Mucosa of descending colon (tissue), 3 donors: ENCODE data around the gene EPB41L1. TPM values are rescaled to one million over a fixed set of nuclear protein-coding genes. Genes with fewer than 3 reads are reported as not detected.

ENCODE experiments used
- ATAC-seq: fragments of 200-7000 bp; cut with Tn5 transposase; one replicate; pipeline ENCODE4 v1.9.1; 2020; ENCODE audit warnings: mild to moderate bottlenecking, moderate library complexity
- DNase-seq, 3 donors: peaks; one replicate each; pipeline ENCODE4 v3.0.0-alpha.2; 2020
- H3K36me3 ChIP-seq: fragments of 200-600 bp; one replicate; pipeline ENCODE4 v1.8.0; 2021; ENCODE audit warnings: low read depth, mild to moderate bottlenecking
- H3K4me1 ChIP-seq: fragments of 200-600 bp; one replicate; pipeline ENCODE4 v1.8.0; 2021; ENCODE audit warnings: low read depth, mild to moderate bottlenecking
- H3K4me3 ChIP-seq: fragments of 200-600 bp; one replicate; pipeline ENCODE4 v1.8.0; 2021; ENCODE audit warnings: mild to moderate bottlenecking
- H3K9me3 ChIP-seq: fragments of 200-600 bp; one replicate; pipeline ENCODE4 v1.8.0; 2021; ENCODE audit warnings: mild to moderate bottlenecking
- intact Hi-C, 2 donors: fragments of 100-400 bp; cut with DNase I in 1 of 2; cut with micrococcal nuclease in 1 of 2; formaldehyde crosslinking; loops; one replicate each; pipeline versions ENCODE4 v1.11.0 to v1.11.1; 2022; cut with DNase I, micrococcal nuclease
- total RNA-seq, 3 donors: library from RNA; stranded (reverse); fragmentation: NEBNext Ultra II Directional in 2 of 3; extraction: Animal tissue kit (Norgen Biotek cat#: 25700) in 2 of 3; gene quantifications; one replicate each; pipeline versions ENCODE4 v1.2.1 to v1.2.4, GENCODE V29; 2021 to 2023
- TF ChIP-seq, protein P1 (sequence below): fragments of 200-600 bp; IDR thresholded peaks from one replicate; pipeline ENCODE4 v1.8.0; 2022; ENCODE audit warnings: antibody characterized with exemption, mild to moderate bottlenecking
- donor health status: DM: no; HTN: no; CAD: no; lungs with moderate emphysema.
- donor health status: DM: no; HTN: no; CAD: no.
- donor health status: DM: no; HTN: yes; CAD: no.

The EPB41L1 gene
- total RNA-seq, 3 donors from 2014 or later: 41.0 to 95.3 (median 71.7) TPM

DNA sequence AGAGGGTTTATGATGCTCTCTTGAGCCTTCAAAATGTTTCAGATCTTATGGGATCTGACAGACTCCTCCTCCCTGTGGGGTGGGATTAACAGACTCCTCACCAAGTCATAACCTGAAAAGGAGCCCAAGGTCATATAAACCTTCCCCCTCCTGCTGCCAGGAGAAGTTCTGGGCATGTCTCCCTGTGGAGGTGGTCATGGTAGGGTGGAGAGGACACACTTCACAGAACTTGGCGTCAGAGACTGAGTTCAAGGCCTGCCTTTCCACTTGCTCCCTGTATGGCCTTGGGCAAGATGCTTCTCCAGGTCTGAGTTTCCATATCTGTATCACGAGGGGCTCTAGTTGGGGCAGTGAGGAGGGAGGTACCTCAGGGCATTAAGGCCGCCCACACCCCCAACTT is 49.3 kb downstream of the EPB41L1 start:
- intact Hi-C loops: no loop called here
- DNase-seq (no peak), ATAC-seq (no peak)
- Histone ChIP-seq H3K36me3 (no peaks in the 10 kb centered on the region), H3K4me1 (no peaks in the 10 kb centered on the region), H3K4me3 (no peak overlapping the region), H3K9me3 (no peaks in the 10 kb centered on the region)
- TF ChIP-seq, protein P1, sequence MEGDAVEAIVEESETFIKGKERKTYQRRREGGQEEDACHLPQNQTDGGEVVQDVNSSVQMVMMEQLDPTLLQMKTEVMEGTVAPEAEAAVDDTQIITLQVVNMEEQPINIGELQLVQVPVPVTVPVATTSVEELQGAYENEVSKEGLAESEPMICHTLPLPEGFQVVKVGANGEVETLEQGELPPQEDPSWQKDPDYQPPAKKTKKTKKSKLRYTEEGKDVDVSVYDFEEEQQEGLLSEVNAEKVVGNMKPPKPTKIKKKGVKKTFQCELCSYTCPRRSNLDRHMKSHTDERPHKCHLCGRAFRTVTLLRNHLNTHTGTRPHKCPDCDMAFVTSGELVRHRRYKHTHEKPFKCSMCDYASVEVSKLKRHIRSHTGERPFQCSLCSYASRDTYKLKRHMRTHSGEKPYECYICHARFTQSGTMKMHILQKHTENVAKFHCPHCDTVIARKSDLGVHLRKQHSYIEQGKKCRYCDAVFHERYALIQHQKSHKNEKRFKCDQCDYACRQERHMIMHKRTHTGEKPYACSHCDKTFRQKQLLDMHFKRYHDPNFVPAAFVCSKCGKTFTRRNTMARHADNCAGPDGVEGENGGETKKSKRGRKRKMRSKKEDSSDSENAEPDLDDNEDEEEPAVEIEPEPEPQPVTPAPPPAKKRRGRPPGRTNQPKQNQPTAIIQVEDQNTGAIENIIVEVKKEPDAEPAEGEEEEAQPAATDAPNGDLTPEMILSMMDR: no peak

DNA sequence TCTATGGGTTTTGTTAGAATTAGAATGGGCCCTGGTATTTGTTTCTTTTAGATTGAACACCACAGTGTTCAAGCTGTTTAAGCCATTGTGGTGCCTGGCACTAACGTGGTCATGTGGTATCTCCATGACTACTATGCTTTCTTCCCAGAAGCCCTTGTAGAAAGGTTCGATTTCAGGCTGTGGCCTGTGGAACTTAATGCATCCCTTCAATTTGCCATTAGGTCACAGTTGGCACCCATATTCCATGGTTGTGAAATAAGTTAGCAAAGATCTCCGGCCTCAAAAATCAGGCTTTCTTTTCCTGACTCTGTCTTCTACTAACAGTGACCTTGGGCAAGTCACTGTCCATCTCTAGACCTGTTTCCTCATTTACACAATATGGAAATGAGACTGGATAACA is 50.5 kb downstream of the EPB41L1 start:
- ATAC-seq (no peak), DNase-seq (no peak)
- H3K9me3 ChIP-seq: no peaks in the 10 kb centered on the region
- TF ChIP-seq, protein P1: no peak
- intact Hi-C loops: no loop called here
- H3K4me3 ChIP-seq: no peak overlapping the region
- H3K4me1 ChIP-seq: no peaks in the 10 kb centered on the region
- no peaks in the 10 kb centered on the region for H3K36me3 ChIP-seq

DNA sequence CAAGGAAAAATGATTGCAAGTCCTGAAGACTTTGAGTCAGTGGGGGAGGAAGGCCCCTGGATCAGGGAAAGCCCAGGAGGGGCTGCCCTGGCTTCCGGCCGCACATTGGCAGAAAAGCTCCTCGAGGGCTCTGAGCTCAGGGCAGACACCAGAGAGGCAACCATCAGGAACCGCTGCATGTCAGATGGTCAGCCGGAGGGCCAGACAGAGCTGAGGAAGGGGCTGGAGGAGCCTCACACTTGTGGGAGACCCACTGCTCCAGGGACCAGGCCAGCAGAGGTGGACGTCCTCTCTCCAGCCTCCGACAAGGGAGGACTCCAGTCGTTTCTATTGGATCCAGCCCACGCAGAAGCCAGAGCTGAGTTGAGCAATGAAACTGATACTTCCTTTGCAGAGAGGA is 51.5 kb downstream of the EPB41L1 start:
- ATAC-seq: no peak
- H3K4me1 ChIP-seq: no peaks in the 10 kb centered on the region
- H3K36me3 ChIP-seq: no peaks in the 10 kb centered on the region
- no peak overlapping the region for H3K4me3 ChIP-seq
- no peaks in the 10 kb centered on the region for H3K9me3 ChIP-seq
- TF ChIP-seq, protein P1: no peak
- DNase-seq: no peak
- intact Hi-C loops: no loop called here

DNA sequence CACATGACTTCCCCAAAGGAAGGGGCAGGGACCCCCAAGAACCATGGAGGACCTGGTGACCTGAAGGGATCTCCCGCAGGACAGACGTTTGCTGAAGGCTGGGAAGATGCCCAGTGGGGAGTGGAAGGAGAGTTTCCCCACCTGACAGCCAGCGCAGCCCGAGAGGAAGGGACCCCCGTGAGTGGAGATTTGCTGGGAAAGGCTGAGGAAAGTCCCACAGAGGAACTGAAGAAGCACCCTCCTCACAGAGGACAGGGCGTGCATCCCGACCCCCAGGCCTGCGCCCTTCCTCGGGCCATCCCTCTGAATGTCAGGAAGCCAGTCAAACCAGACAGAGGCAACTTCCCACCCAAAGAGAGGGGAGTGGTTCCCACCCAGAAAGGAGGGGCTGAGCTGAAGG is 52.1 kb downstream of the EPB41L1 start:
- ATAC-seq (no peak), DNase-seq (no peak)
- no peaks in the 10 kb centered on the region for H3K36me3 ChIP-seq
- no peaks in the 10 kb centered on the region for H3K9me3 ChIP-seq
- TF ChIP-seq, protein P1: no peak
- H3K4me3 ChIP-seq: no peak overlapping the region
- intact Hi-C loops: no loop called here
- H3K4me1 ChIP-seq: no peaks in the 10 kb centered on the region

DNA sequence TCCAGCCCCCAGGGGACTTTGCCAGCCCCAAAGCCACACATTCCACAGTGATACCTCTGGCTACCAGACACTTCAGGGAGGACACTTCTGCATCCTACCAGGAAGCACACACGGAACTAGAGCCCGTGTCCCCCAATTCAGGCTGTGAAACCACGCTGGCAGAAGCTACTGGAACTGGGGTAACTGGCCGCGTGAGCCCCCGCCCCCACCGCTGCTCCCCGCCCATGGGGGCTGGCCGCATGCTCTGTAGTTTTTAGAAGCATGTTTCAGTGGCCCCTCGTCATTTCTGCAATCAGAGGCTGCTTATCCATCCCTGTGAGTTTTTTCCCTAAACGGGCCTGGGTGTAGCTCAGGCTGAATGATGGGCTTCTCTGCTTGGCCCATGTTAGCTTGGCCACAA is 53.1 kb downstream of the EPB41L1 start:
- Histone ChIP-seq H3K9me3 (no peaks in the 10 kb centered on the region), H3K36me3 (no peaks in the 10 kb centered on the region), H3K4me1 (no peaks in the 10 kb centered on the region), H3K4me3 (no peak overlapping the region)
- TF ChIP-seq, protein P1: no peak
- DNase-seq (no peak), ATAC-seq (no peak)
- intact Hi-C loops: no loop called here

DNA sequence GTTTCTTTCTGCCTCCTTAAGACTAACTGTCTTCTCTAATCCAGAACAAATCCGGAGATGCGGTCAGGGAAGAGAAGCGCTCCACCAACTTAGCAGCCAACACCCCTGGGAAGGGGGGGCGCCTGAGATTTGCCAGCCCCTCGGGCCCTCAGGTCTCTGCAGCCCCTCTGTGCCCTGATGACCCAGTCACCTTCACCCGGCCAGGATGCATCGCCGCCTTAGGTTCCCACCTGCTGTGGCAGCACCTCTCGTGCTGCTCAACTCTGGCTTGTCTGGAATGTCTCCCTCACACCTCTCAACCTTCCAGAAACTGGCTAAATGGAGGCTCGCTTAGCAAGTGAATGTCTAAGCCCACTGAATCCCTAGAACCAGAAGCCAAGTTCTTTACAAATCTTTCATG is 53.7 kb downstream of the EPB41L1 start:
- no peak for DNase-seq
- no peak for ATAC-seq
- Histone ChIP-seq H3K4me3 (no peak overlapping the region), H3K9me3 (no peaks in the 10 kb centered on the region), H3K4me1 (no peaks in the 10 kb centered on the region), H3K36me3 (no peaks in the 10 kb centered on the region)
- TF ChIP-seq, protein P1: no peak
- intact Hi-C loops: no loop called here
